Muscle layer of duodenum (tissue), 2 donors: ENCODE measurements around the gene SUCLA2.
"Not testable (repeated sequence)": the region's sequence is repeated elsewhere in the genome, so short reads cannot be mapped to it uniquely, and the experiment has no call there.

ENCODE experiments used
- H3K27ac ChIP-seq: one replicate; pipeline ENCODE4 v1.7.0; 2013; ENCODE audit warnings: mild to moderate bottlenecking, low read length
- H3K27me3 ChIP-seq: one replicate; pipeline ENCODE4 v1.7.0; 2013; ENCODE audit warnings: low read depth, mild to moderate bottlenecking, control low read depth, low read length
- H3K36me3 ChIP-seq, 2 donors: one replicate each; pipeline ENCODE4 v1.7.0; 2013; ENCODE audit warnings: low read length in 2 of 2, control low read depth in 1 of 2, mild to moderate bottlenecking in 1 of 2; ENCODE audit not compliant: insufficient read depth in 2 of 2, control insufficient read depth in 1 of 2
- H3K4me1 ChIP-seq, 2 donors: one replicate each; pipeline ENCODE4 v1.7.0; 2013; ENCODE audit warnings: low read length in 2 of 2, mild to moderate bottlenecking in 2 of 2, control low read depth in 1 of 2, moderate library complexity in 1 of 2; ENCODE audit not compliant: insufficient read depth in 2 of 2, control insufficient read depth in 1 of 2
- H3K4me3 ChIP-seq, 2 donors: one replicate each; pipeline ENCODE4 v1.7.0; 2013; ENCODE audit warnings: low read length in 2 of 2, low read depth in 1 of 2, mild to moderate bottlenecking in 1 of 2
- H3K9me3 ChIP-seq, 2 donors: one replicate each; pipeline ENCODE4 v1.7.0; 2013; ENCODE audit warnings: low read length in 2 of 2, control low read depth in 1 of 2, mild to moderate bottlenecking in 1 of 2; ENCODE audit not compliant: control insufficient read depth in 1 of 2
- donor health status: healthy.

Gene SUCLA2

DNA sequence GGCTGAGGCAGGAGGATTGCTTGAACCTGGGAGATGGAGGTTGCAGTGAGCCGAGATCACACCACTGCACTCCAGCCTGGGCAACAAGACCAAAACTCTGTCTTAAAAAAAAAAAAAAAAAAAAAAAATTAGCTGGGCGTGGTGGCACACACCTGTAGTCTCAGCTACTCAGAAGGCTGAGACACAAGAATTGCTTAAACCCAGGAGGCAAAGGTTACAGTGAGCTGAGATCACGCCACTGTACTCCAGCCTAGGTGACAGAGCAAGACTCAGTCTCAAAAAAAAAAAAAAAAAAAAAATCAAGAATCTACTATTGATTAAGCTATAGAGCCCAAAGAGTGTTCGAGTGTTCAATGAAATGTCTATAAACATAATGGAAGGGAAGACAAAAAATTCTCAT, 55.9 kb downstream of the SUCLA2 start:
- H3K27me3 ChIP-seq, H3K4me3 ChIP-seq, H3K9me3 ChIP-seq, H3K4me1 ChIP-seq, H3K27ac ChIP-seq: not testable (repeated sequence)
- peaks cover 24 to 25% of the 10 kb centered on the region in 2 donors for H3K36me3 ChIP-seq

DNA sequence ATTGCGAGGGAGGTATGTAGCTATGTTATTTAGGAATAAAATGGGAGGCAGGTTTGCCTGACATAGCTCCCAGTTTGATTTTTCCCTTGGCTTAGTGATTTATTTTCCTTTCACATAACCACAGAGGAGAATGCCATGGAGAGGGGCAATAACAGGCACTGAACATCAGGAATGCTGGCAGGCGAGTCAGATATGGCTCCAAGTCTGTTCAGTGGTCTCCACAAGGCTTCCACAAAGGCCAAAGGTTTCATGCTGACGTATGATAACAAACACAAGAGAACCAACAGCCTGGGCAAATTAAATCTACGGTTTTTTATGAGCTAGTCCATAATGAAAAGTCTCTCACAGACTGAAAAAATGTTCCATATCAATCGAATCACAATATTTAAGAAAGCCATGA, 66.7 kb downstream of the SUCLA2 start:
- Histone ChIP-seq H3K4me3 (no peak overlapping the region), H3K27ac (no peak overlapping the region), H3K9me3 (no peaks in the 10 kb centered on the region), H3K27me3 (no peaks in the 10 kb centered on the region), H3K36me3 (peaks cover 0 to 9% of the 10 kb centered on the region in 2 donors), H3K4me1 (no peaks in the 10 kb centered on the region)

DNA sequence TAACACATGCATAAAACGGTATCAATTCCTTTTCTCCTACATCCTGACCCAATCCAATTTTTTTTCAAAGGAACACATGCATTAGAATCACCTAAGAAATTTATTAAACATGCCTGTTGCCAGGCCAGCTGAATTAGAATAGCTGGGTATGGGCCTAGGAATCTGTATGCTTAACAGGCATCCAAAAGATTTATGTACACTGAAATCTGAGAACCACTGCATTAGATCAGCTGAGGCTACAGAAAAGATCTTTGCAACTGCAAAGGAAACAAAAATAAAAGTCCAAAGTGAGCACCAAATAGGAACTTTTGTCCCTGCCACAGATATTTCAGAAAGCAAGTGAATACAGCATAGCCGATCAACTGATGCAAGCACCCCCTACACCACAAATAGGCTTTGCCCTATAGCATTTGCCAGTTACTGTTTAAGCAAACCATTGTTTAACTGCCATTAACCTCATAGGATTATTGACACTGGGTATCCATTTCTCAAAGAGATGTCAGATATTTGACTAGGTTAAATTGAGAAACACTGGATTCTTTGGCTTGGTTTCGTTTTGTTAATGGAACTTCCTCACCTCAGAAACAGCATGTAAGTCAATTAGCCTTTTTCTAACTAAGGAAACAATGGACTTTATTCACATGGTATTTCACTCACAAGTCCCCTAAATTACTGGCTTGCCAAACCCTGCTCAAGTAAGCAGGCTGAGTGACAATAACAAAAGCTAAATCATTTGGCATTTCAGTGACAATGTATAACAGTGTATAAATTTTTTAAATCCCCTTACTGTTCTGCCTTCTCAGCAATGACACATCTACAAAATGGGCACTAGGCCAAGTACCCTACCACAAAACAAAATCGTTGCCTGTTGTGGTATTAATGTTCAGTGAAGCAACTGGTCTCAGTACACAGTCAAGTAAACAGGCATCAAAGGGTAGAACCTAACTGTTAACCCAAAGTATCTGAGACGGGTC, 67.8 kb downstream of the SUCLA2 start:
- H3K4me1 ChIP-seq, result no peaks in the 10 kb centered on the region
- H3K27ac ChIP-seq, result no peak overlapping the region
- H3K27me3 ChIP-seq, result no peaks in the 10 kb centered on the region
- H3K36me3 ChIP-seq, result peaks cover 0 to 5% of the 10 kb centered on the region in 2 donors
- H3K4me3 ChIP-seq, result no peak overlapping the region
- no peaks in the 10 kb centered on the region for H3K9me3 ChIP-seq

DNA sequence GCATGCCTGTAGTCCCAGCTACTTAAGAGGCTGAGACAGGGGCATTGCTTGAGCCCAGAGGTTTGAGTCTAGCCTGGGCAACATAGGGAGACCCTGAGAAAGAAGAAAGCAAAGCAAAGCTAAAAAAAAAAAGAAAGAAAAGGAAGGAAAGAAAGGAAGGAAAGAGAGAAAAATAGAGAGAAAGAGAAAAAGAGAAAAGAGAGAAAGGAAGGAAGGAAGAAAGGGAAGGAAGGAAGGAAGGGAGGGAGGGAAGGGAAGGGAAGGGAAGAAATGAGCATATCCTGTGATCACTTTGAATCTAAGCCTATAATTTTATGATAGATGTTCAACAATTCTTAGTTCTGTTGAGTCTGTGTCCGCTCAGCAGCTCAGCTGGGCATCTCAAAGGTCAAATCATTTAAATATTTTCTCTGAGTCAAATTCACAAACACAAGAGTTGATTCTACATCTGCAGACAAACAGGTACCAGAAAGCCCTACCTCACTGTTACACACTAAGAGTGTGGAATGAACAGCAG, 70.4 kb downstream of the SUCLA2 start:
- no peak overlapping the region for H3K27ac ChIP-seq
- H3K36me3 ChIP-seq, result peaks cover 0 to 5% of the 10 kb centered on the region in 2 donors
- no peaks in the 10 kb centered on the region for H3K9me3 ChIP-seq
- H3K27me3 ChIP-seq, result no peaks in the 10 kb centered on the region
- H3K4me1 ChIP-seq, result no peaks in the 10 kb centered on the region
- H3K4me3 ChIP-seq, result no peak overlapping the region

DNA sequence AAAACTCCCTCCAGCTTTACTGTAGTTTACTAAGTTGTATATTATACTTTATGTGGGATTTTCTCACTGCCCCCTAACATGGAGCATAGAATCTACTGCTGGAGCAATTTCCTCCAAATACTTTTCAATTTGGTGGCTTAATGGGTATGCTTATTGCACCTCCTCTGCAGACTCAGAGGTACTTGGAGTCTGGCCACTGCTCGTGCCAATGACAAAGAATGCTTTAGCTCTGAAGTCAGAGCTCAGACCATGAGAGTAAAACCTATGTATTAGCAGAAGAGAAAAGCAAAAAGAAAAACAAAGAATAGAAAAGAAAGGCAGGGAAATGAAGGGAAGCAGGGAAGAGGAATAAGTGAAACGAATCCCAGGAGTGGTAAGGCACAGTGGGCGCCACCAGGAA, 71.9 kb downstream of the SUCLA2 start:
- Histone ChIP-seq H3K27me3 (no peaks in the 10 kb centered on the region), H3K9me3 (no peaks in the 10 kb centered on the region), H3K36me3 (peaks cover 0 to 2% of the 10 kb centered on the region in 2 donors), H3K4me1 (no peaks in the 10 kb centered on the region), H3K27ac (no peak overlapping the region), H3K4me3 (no peak overlapping the region)

DNA sequence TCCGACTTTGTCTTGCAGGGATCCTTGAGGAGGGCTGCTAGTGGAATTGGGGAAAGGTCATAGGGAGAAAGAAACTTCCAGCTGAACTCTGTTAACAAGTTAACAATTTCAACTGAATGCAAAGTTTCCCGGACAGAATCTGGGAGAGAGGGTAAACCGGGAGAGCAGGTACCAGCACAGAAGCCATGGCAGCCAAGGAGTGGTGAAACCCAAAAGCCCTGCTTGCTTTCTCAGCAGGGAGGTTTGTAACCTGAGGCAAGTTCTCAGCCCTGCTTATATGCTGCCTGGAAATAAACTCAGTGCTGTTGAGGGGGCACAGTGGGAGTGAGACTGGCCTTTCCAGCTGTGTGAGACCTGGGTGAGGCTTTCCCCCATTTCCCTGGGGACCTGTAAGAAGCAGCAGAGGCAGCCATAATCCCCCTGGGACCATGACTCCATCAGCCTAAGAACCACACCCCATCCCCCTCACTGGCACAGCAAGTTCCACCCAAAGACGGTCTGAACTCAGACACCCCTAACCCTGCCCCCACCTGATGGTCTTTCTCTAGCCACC, 84.0 kb downstream of the SUCLA2 start:
- Histone ChIP-seq H3K4me1 (no peaks in the 10 kb centered on the region), H3K9me3 (no peaks in the 10 kb centered on the region), H3K27me3 (no peaks in the 10 kb centered on the region), H3K27ac (no peak overlapping the region), H3K36me3 (no peaks in the 10 kb centered on the region), H3K4me3 (no peak overlapping the region)

DNA sequence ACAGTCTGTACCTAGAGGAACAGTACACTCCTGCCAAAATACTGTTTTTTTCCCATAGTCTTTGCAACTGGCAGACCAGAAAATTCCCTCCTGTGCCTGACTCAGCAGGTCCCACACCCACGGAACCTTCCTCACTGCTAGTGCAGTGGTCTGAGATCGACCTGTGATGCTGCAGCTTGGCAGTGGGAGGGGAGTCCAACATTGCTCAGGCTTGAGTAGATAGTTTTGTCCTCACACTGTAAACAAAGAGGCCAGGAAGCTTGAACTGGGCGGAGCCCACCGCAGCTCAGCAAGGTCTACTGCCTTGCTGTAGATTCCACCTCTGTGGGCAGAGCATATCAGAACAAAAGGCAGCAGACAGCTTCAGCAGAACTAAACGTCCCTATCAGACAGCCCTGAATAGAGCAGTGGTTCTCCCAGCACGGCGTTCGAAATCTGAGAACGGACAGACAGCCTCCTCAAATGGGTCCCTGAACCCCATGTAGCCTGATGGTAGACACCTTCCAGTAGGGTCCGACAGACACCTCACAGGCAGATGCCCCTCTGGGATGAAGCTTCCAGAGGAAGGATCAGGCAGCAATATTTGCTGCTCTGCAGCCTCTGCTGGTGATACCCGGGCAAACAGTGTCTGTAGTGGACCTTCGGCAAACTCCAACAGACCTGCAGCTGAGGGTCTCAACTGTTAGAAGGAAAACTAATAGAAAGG, 92.7 kb downstream of the SUCLA2 start:
- no peaks in the 10 kb centered on the region for H3K27me3 ChIP-seq
- H3K4me3 ChIP-seq, result no peak overlapping the region
- H3K36me3 ChIP-seq, result no peaks in the 10 kb centered on the region
- H3K4me1 ChIP-seq, result no peaks in the 10 kb centered on the region
- H3K9me3 ChIP-seq, result peaks cover 0 to 3% of the 10 kb centered on the region in 2 donors
- no peak overlapping the region for H3K27ac ChIP-seq

DNA sequence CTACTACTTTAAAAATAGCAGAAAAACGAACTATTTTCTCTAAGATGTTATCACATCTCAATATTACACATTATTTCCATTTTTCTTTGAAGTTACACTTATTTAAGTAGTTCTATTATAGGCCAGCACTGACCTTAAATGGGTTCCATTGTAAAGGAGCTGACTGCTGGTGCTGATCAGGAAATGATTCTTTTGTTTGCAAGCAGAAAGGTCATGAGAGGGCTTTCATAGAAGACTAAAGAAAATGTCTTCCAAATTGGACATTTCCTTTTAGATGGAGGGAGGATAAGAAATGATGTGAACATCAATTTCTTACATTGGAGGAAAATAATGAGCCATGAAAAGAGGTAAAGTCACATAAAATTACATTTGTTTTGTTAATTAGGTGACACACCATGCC, 96.2 kb downstream of the SUCLA2 start:
- H3K4me3 ChIP-seq, result no peak overlapping the region
- no peaks in the 10 kb centered on the region for H3K27me3 ChIP-seq
- peaks cover 0 to 3% of the 10 kb centered on the region in 2 donors for H3K9me3 ChIP-seq
- H3K4me1 ChIP-seq, result no peaks in the 10 kb centered on the region
- H3K36me3 ChIP-seq, result no peaks in the 10 kb centered on the region
- no peak overlapping the region for H3K27ac ChIP-seq

DNA sequence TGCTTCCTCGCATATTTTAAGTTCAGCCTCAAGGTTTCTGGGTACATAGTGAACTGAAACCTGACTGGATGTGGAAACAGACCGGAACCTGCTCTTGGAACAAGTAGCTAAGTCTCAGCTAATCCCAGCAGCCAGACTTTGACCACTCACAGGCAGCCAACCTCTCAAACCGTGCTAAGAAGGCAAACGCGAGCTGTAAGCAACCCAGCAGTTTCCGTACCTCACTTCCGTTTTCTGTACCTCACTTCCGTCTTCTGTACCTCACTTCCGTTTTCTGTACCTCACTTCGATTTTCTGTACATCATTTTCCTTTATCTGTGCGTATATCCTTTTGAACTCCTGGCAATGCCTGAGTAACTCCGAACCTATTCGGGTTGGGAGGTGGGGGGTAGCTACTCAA, 96.8 kb downstream of the SUCLA2 start:
- no peaks in the 10 kb centered on the region for H3K27me3 ChIP-seq
- H3K27ac ChIP-seq, result no peak overlapping the region
- peaks cover 0 to 3% of the 10 kb centered on the region in 2 donors for H3K9me3 ChIP-seq
- H3K4me3 ChIP-seq, result peak overlapping the region; percentile 9 to 38
- no peaks in the 10 kb centered on the region for H3K4me1 ChIP-seq
- H3K36me3 ChIP-seq, result no peaks in the 10 kb centered on the region

DNA sequence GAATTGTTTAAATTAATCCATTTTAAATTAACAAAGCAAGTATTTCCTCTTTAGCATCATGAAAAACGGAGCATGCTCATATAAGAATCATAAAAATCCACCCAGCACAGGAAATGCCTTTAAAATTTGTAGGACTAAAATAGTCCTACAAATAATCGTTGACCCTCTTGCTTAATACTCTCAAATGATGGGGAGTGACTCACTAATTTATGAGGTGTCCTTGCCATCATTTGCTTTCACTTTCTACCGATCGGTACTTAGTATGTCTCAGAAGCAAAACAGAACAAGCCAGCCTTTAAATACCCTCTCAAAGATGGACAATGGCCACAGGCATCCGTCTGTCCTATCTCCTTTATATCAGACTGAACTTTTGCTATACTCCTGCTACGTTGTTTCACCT, 97.2 kb downstream of the SUCLA2 start:
- no peak overlapping the region for H3K27ac ChIP-seq
- H3K9me3 ChIP-seq, result no peaks in the 10 kb centered on the region
- H3K4me1 ChIP-seq, result no peaks in the 10 kb centered on the region
- peak overlapping the region; percentile 9 to 38 for H3K4me3 ChIP-seq
- H3K27me3 ChIP-seq, result no peaks in the 10 kb centered on the region
- H3K36me3 ChIP-seq, result no peaks in the 10 kb centered on the region

DNA sequence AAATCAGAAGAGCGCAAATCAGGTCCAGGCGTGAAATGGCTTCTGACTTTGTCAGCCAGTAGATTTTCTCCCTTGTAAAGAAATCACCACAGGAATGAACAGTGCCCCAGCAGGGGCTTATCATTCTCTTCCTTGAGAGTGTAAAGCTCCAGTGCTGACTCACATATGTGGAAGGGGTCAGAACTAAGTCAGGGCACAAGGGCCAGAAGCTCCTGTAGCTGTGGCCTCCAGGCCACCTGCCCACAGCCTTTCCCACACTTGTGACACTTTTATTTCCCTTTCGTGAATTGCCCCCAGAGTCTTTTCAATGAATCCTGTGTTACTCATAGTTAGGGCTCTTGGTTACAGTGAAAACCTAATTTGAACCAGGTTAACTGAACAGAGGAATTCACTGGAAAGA, 99.6 kb downstream of the SUCLA2 start:
- no peaks in the 10 kb centered on the region for H3K4me1 ChIP-seq
- no peaks in the 10 kb centered on the region for H3K36me3 ChIP-seq
- H3K9me3 ChIP-seq, result no peaks in the 10 kb centered on the region
- H3K27ac ChIP-seq, result no peak overlapping the region
- no peak overlapping the region for H3K4me3 ChIP-seq
- no peaks in the 10 kb centered on the region for H3K27me3 ChIP-seq
